Fibroblast of the aortic adventitia (primary cell): ENCODE results near the gene SPSB1. TPM values are rescaled to one million over a fixed set of nuclear protein-coding genes. Genes with fewer than 3 reads are reported as not detected.

ENCODE experiments used
- DNase-seq: peaks from one replicate; pipeline ENCODE4 v3.0.0-alpha.2; 2010; ENCODE audit warnings: low read depth
- H3K4me3 ChIP-seq: 2 replicates; pipeline ENCODE4 v1.5.1; 2011; ENCODE audit warnings: low read depth, mild to moderate bottlenecking, control low read depth, low read length, moderate library complexity
- total RNA-seq: library from RNA; depleted of rRNA; stranded (reverse); fragments of >200 nt; gene quantifications from 2 replicates; pipeline ENCODE4 v1.2.3, GENCODE V29; 2012; ENCODE audit warnings: low replicate concordance
- TF ChIP-seq, protein P1 (sequence below): IDR thresholded peaks from 2 replicates; pipeline ENCODE4 v1.5.1; 2011; ENCODE audit warnings: mild to moderate bottlenecking, low read length, control low read depth, inconsistent platforms; ENCODE audit not compliant: insufficient read depth

The SPSB1 gene
- total RNA-seq, 1 donor: 37.6 TPM

GRCh38 chr1:9355503-9355902 is 62.8 kb downstream of the SPSB1 start:
- no peak for DNase-seq
- H3K4me3 ChIP-seq: no peak overlapping the region
- TF ChIP-seq, protein P1, sequence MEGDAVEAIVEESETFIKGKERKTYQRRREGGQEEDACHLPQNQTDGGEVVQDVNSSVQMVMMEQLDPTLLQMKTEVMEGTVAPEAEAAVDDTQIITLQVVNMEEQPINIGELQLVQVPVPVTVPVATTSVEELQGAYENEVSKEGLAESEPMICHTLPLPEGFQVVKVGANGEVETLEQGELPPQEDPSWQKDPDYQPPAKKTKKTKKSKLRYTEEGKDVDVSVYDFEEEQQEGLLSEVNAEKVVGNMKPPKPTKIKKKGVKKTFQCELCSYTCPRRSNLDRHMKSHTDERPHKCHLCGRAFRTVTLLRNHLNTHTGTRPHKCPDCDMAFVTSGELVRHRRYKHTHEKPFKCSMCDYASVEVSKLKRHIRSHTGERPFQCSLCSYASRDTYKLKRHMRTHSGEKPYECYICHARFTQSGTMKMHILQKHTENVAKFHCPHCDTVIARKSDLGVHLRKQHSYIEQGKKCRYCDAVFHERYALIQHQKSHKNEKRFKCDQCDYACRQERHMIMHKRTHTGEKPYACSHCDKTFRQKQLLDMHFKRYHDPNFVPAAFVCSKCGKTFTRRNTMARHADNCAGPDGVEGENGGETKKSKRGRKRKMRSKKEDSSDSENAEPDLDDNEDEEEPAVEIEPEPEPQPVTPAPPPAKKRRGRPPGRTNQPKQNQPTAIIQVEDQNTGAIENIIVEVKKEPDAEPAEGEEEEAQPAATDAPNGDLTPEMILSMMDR: no peak

GRCh38 chr1:9356021-9356420 is 63.3 kb downstream of the SPSB1 start:
- no peak overlapping the region for H3K4me3 ChIP-seq
- no peak for DNase-seq
- TF ChIP-seq, protein P1: no peak

DNA sequence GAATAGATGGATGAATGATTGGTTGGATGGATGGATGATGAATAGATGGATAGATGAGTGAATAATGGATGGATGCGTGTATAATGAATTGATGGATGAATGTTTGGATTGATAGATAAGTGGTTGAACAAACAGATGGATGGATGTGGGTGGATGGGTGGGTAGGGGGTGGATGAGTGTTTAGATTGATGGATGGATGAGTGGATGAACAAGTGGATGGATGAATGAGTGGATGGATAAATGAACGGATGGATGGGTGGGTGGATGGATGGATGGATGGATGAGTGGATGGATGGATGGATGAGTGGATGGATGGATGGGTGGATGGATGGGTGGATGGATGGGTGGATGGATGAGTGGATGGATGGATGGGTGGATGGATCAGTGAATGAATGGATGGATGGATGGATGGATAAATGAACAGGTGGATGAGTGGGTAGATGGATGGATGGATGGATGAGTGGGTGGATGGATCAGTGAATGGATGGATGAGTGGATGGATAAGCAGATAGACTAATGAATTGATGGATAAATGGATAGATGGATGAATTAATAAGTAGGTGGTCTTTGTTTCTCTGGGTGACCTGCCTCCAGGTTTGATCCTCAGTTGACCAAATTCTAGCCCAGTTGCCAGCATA is 64.3 kb downstream of the SPSB1 start:
- TF ChIP-seq, protein P1: no peak
- no peak overlapping the region for H3K4me3 ChIP-seq
- no peak for DNase-seq

GRCh38 chr1:9357958-9358357 is 65.3 kb downstream of the SPSB1 start:
- no peak overlapping the region for H3K4me3 ChIP-seq
- TF ChIP-seq, protein P1: no peak
- DNase-seq: no peak

DNA sequence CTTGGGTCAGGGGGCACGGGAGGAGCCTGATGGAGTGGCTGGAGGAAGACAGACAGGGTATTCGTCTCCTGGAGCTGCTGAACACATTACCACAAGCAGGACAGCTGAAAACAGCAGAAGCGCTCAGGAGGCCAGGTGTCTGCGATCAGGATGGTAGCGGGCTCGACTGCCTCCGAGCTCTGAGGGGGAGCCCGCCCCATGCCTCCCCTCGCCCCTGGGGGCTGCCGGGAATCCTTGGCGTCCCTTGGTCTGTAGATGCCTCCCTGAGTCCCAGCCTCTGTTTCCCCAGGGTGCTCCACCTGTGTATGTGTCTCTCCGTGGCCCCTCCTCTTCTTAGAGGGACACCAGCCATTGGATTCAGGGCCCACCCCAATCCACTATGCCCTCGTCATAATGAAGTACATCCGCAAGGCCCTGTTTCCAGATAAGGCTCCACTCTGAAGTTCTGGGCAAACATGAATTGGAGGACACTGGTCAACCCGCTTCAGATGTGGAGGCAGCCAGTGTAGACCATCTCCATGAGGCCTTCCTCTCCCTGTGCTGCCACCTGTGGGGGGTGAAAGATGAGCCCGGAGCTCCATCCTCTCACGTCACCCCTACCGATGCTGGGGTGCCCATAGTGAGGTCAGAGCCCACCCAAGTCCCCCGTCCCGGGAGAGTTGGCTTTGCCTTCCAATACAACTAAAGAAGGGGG is 67.8 kb downstream of the SPSB1 start:
- no peak overlapping the region for H3K4me3 ChIP-seq
- TF ChIP-seq, protein P1: no peak

GRCh38 chr1:9361630-9362260 is 69.1 kb downstream of the SPSB1 start:
- H3K4me3 ChIP-seq: no peak overlapping the region
- DNase-seq: no peak
- TF ChIP-seq, protein P1: no peak

More for the DNA sequence above, 67.8 kb downstream of the SPSB1 start:
- no peak for DNase-seq
